NCI-H1092 treated with DMSO at 0.1 percent for 48 hours (cell line): ENCODE data around the gene AXIN2.
A peak's percentile ranks its signal among the peaks of the same experiment; 100 is the strongest.

ENCODE experiments used
- DNase-seq: peaks from one replicate; lab custom pipeline; 2025; lab: John Stamatoyannopoulos, UW

Gene AXIN2

GRCh38 chr17:65584604-65585521, 23.4 kb upstream of the AXIN2 start:
- no peak for DNase-seq

GRCh38 chr17:65583921-65584603, 22.6 kb upstream of the AXIN2 start:
- peak; percentile 23 for DNase-seq

- DNase-seq, result no peak
Observed at GRCh38 chr17:65576939-65577338, 15.5 kb upstream of the AXIN2 start.

GRCh38 chr17:65573282-65573602, 11.8 kb upstream of the AXIN2 start:
- no peak for DNase-seq

- DNase-seq, result no peak
Observed at GRCh38 chr17:65572581-65573281, 11.3 kb upstream of the AXIN2 start.

- no peak for DNase-seq
Observed at GRCh38 chr17:65572186-65572580, 10.7 kb upstream of the AXIN2 start.

GRCh38 chr17:65568918-65569317, 7.5 kb upstream of the AXIN2 start:
- DNase-seq, result no peak

GRCh38 chr17:65567566-65567965, 6.1 kb upstream of the AXIN2 start:
- no peak for DNase-seq

- no peak for DNase-seq
Observed at GRCh38 chr17:65565559-65565958, 4.1 kb upstream of the AXIN2 start.

GRCh38 chr17:65564793-65565192, 3.3 kb upstream of the AXIN2 start:
- DNase-seq, result peak; percentile 69

- no peak for DNase-seq
Observed at GRCh38 chr17:65562206-65562531, 721 bp upstream of the AXIN2 start.

GRCh38 chr17:65560628-65561451, 608 bp downstream of the AXIN2 start:
- peak; percentile 63 for DNase-seq

- peak; percentile 34 for DNase-seq
Observed at GRCh38 chr17:65559804-65560627, 1.4 kb downstream of the AXIN2 start.

GRCh38 chr17:65559461-65559803, 2.0 kb downstream of the AXIN2 start:
- no peak for DNase-seq

- DNase-seq, result peak; percentile 8
Observed at GRCh38 chr17:65558683-65559460, 2.6 kb downstream of the AXIN2 start.

GRCh38 chr17:65558311-65558682, 3.2 kb downstream of the AXIN2 start:
- DNase-seq, result no peak

- DNase-seq, result no peak
Observed at GRCh38 chr17:65557349-65558310, 3.8 kb downstream of the AXIN2 start.

GRCh38 chr17:65556910-65557348, 4.5 kb downstream of the AXIN2 start:
- DNase-seq, result no peak
